ENCODE data around the gene WNT9A. TPM values are rescaled to one million over a fixed set of nuclear protein-coding genes. Genes with fewer than 3 reads are reported as not detected.
"Not testable (repeated sequence)": the region's sequence is repeated elsewhere in the genome, so short reads cannot be mapped to it uniquely, and the experiment has no call there.

Gene WNT9A
- total RNA-seq (2014; rRNA removed; shearing (Covaris generic)), result 0.37 and 0.47 TPM in 2 replicates

GRCh38 chr1:227947676-227948492, at the start of gene WNT9A:
WNT9A (minus strand) TSS chr1:227947932; CDS start chr1:227947887, 45 bp downstream.
- DNase-seq (ENCODE audit: low spot score), result no peak

- no peak for DNase-seq (ENCODE audit: low spot score)
Observed at GRCh38 chr1:227996187-227996950, 48.6 kb upstream of the WNT9A start.

GRCh38 chr1:227994632-227995300, 47.0 kb upstream of the WNT9A start:
- DNase-seq (ENCODE audit: low spot score), result no peak

GRCh38 chr1:227987181-227987580, 39.4 kb upstream of the WNT9A start:
- DNase-seq (ENCODE audit: low spot score), result no peak

GRCh38 chr1:227975583-227976283, 28.0 kb upstream of the WNT9A start:
- DNase-seq (ENCODE audit: low spot score), result not testable (repeated sequence)

GRCh38 chr1:227973724-227974288, 26.1 kb upstream of the WNT9A start:
- DNase-seq (ENCODE audit: low spot score), result not testable (repeated sequence)

- not testable (repeated sequence) for DNase-seq (ENCODE audit: low spot score)
Observed at GRCh38 chr1:227972843-227973374, 25.2 kb upstream of the WNT9A start.

- not testable (repeated sequence) for DNase-seq (ENCODE audit: low spot score)
Observed at GRCh38 chr1:227972283-227972679, 24.5 kb upstream of the WNT9A start.

- not testable (repeated sequence) for DNase-seq (ENCODE audit: low spot score)
Observed at GRCh38 chr1:227971643-227972282, 24.0 kb upstream of the WNT9A start.

- DNase-seq (ENCODE audit: low spot score), result not testable (repeated sequence)
Observed at GRCh38 chr1:227971216-227971615, 23.5 kb upstream of the WNT9A start.

- not testable (repeated sequence) for DNase-seq (ENCODE audit: low spot score)
Observed at GRCh38 chr1:227970076-227970995, 22.6 kb upstream of the WNT9A start.

GRCh38 chr1:227967815-227968214, 20.1 kb upstream of the WNT9A start:
- DNase-seq (ENCODE audit: low spot score), result not testable (repeated sequence)

GRCh38 chr1:227966733-227967132, 19.0 kb upstream of the WNT9A start:
- not testable (repeated sequence) for DNase-seq (ENCODE audit: low spot score)

GRCh38 chr1:227961651-227962466, 14.1 kb upstream of the WNT9A start:
- DNase-seq (ENCODE audit: low spot score), result peak; percentile 3

GRCh38 chr1:227959325-227959860, 11.7 kb upstream of the WNT9A start:
- no peak for DNase-seq (ENCODE audit: low spot score)

GRCh38 chr1:227958617-227959324, 11.0 kb upstream of the WNT9A start:
- no peak for DNase-seq (ENCODE audit: low spot score)

- no peak for DNase-seq (ENCODE audit: low spot score)
Observed at GRCh38 chr1:227955808-227956207, 8.1 kb upstream of the WNT9A start.

Measured in H4 (cell line).